GM12878 (cell line): ENCODE results near the gene CEP135. TPM values are rescaled to one million over a fixed set of nuclear protein-coding genes. Genes with fewer than 3 reads are reported as not detected.

Source experiments
- ATAC-seq: fragments of 200-7000 bp; cut with Tn5 transposase; 3 replicates; pipeline ENCODE4 v1.9.1; 2020; ENCODE audit warnings: mild to moderate bottlenecking, moderate library complexity
- BruUV-seq: library from RNA; stranded (reverse); fragments of 400-500 nt; replicated peaks from 2 replicates; lab custom pipeline; 2021; lab: Mats Ljungman, UMichigan
- CTCF ChIA-PET: fragments of 300-600 bp; sonication (Branson Sonifier 250); formaldehyde crosslinking; extraction: SDS; loops from one replicate; lab custom pipeline; 2021; ENCODE audit warnings: inconsistent platforms; lab: Yijun Ruan, JAX
- POLR2A ChIA-PET: fragments of 350-600 bp; formaldehyde crosslinking; extraction: SDS; loops from one replicate; lab custom pipeline; 2021; ENCODE audit warnings: inconsistent platforms; lab: Charles Lee
- RAD21 ChIA-PET: fragments of 300-600 bp; sonication (Branson Sonifier 250); formaldehyde crosslinking; loops from one replicate; lab custom pipeline; 2023; ENCODE audit warnings: antibody characterized with exemption; ENCODE audit not compliant: unreplicated experiment; lab: Charles Lee
- SMC1A ChIA-PET: fragments of 300-600 bp; sonication (Branson Sonifier 250); formaldehyde crosslinking; loops from one replicate; lab custom pipeline; 2023; ENCODE audit not compliant: unreplicated experiment, uncharacterized antibody; lab: Charles Lee
- DNase-seq: peaks from one replicate; pipeline ENCODE4 v3.0.0-alpha.2; 2011; ENCODE audit warnings: low read depth, low spot score
- FAIRE-seq: peaks from 3 replicates; lab custom pipeline; 2011; peaks lifted over from hg19 to GRCh38; lab: Jason Lieb, UNC
- H2AFZ ChIP-seq: 2 replicates; pipeline ENCODE4 v1.6.0; 2011; ENCODE audit warnings: low read depth, low read length, control low read depth; ENCODE audit not compliant: control insufficient read depth
- H3K27ac ChIP-seq: 2 replicates; pipeline ENCODE4 v1.5.1; 2011; ENCODE audit warnings: control low read depth; ENCODE audit not compliant: control insufficient read depth, insufficient read depth
- H3K27me3 ChIP-seq, 2 experiments: replicated peaks in 1 of 2; 2 replicates each; pipeline versions ENCODE4 v1.6.0 to v1.6.1; 2011; ENCODE audit warnings: low read length in 1 of 2; ENCODE audit not compliant: control insufficient read depth in 2 of 2, insufficient read depth in 2 of 2
- H3K36me3 ChIP-seq, 2 experiments: 2 replicates each; pipeline ENCODE4 v1.5.1; 2011; ENCODE audit warnings: low read length in 1 of 2; ENCODE audit not compliant: control insufficient read depth in 2 of 2, insufficient read depth in 2 of 2
- H3K4me1 ChIP-seq: 2 replicates; pipeline ENCODE4 v1.6.1; 2011; ENCODE audit warnings: mild to moderate bottlenecking, low read length, moderate library complexity, mixed read lengths; ENCODE audit not compliant: control insufficient read depth, insufficient read depth
- H3K4me2 ChIP-seq: 2 replicates; pipeline ENCODE4 v1.6.0; 2011; ENCODE audit warnings: control low read depth; ENCODE audit not compliant: control insufficient read depth, insufficient read depth
- H3K4me3 ChIP-seq: fragments of 200-600 bp; sonication (generic); 2 replicates; pipeline ENCODE4 v1.5.1; 2016
- H3K79me2 ChIP-seq: 2 replicates; pipeline ENCODE4 v1.6.0; 2011; ENCODE audit warnings: low read length; ENCODE audit not compliant: control insufficient read depth, insufficient read depth
- H3K9ac ChIP-seq: 2 replicates; pipeline ENCODE4 v1.8.0; 2011; ENCODE audit warnings: low read length, control low read depth, mixed read lengths; ENCODE audit not compliant: control insufficient read depth, insufficient read depth
- H3K9me3 ChIP-seq: replicated peaks from 3 replicates; pipeline ENCODE4 v1.5.1; 2011; ENCODE audit warnings: mild to moderate bottlenecking, low read length; ENCODE audit not compliant: control insufficient read depth, insufficient read depth
- H4K20me1 ChIP-seq: 2 replicates; pipeline ENCODE4 v1.6.0; 2011; ENCODE audit not compliant: control insufficient read depth, insufficient read depth
- CHD4 ChIP-seq: fragments of 200-600 bp; sonication (generic); IDR thresholded peaks from 2 replicates; pipeline ENCODE4 v1.6.1; 2016; ENCODE audit warnings: mild to moderate bottlenecking
- HCFC1 ChIP-seq: fragments of 150-350 bp; IDR thresholded peaks from 2 replicates; pipeline ENCODE4 v1.6.1; 2014; ENCODE audit warnings: low read length
- HDGF ChIP-seq: fragments of 450-650 bp; IDR thresholded peaks from 2 replicates; pipeline ENCODE4 v1.6.1; 2016; ENCODE audit warnings: antibody characterized with exemption
- IKZF2 ChIP-seq, 2 experiments: fragments of 450-650 bp; IDR thresholded peaks; 2 replicates each; pipeline ENCODE4 v1.6.1; 2017; ENCODE audit warnings: mild to moderate bottlenecking in 2 of 2, moderate library complexity in 2 of 2
- NFYB ChIP-seq: IDR thresholded peaks from 2 replicates; pipeline ENCODE4 v1.6.1; 2011; ENCODE audit warnings: low read depth, mild to moderate bottlenecking, low read length, improper control_type of control experiment, moderate library complexity; ENCODE audit not compliant: insufficient read depth
- POLR2A ChIP-seq: IDR thresholded peaks from 2 replicates; pipeline ENCODE4 v1.6.1; 2011; ENCODE audit warnings: low read depth, mild to moderate bottlenecking, low read length
- POLR2AphosphoS5 ChIP-seq: IDR thresholded peaks from 2 replicates; pipeline ENCODE4 v1.6.1; 2011; ENCODE audit warnings: mild to moderate bottlenecking, low read length, inconsistent platforms
- PRDM15 ChIP-seq: fragments of 450-650 bp; formaldehyde crosslinking; IDR thresholded peaks from 2 replicates; pipeline ENCODE4 v1.4.0; 2020; ENCODE audit warnings: mild to moderate bottlenecking, moderate library complexity
- RFX5 ChIP-seq: IDR thresholded peaks from 2 replicates; pipeline ENCODE4 v1.6.1; 2011; ENCODE audit warnings: low read depth, low read length, improper control_type of control experiment
- SMAD5 ChIP-seq: IDR thresholded peaks from 2 replicates; pipeline ENCODE4 v1.6.1; 2016; ENCODE audit warnings: antibody characterized with exemption, low read depth
- SUZ12 ChIP-seq: fragments of 200-600 bp; sonication (generic); IDR thresholded peaks from one replicate; pipeline ENCODE4 v1.6.1; 2018; ENCODE audit warnings: antibody characterized with exemption, mild to moderate bottlenecking; ENCODE audit not compliant: unreplicated experiment
- ZBTB4 ChIP-seq: fragments of 450-650 bp; formaldehyde crosslinking; IDR thresholded peaks from 2 replicates; pipeline ENCODE4 v1.4.0; 2022; ENCODE audit warnings: mild to moderate bottlenecking, moderate library complexity
- WGBS: methylation state at CpG from one replicate; pipeline ENCODE4 v1.1.6; 2016; ENCODE audit warnings: low lambda C conversion rate; ENCODE audit not compliant: insufficient replicate concordance, insufficient coverage; ENCODE audit errors: missing lambda C conversion rate; 5-methylcytosine and 5-hydroxymethylcytosine counted together
- in situ Hi-C: fragments of 300-500 bp; cut with MboI; formaldehyde crosslinking; loops from 9 replicates; pipeline ENCODE4 v1.14.3; 2018; ENCODE audit warnings: mixed read lengths
- intact Hi-C: fragments of 100-400 bp; cut with micrococcal nuclease; formaldehyde crosslinking; loops from one replicate; pipeline ENCODE4 v1.14.2; 2022; ENCODE audit not compliant: unreplicated experiment
- polyA plus RNA-seq, 11 experiments: library from polyadenylated mRNA; depleted of rRNA in 4 of 11; unstranded in 6 of 11; stranded (reverse) in 5 of 11; fragments of >200 nt; fragmentation: Nextera tagmentation in 4 of 11; fragmentation: Illumina TruSeq in 1 of 11; extraction: Ambion mirVana in 4 of 11; extraction: Trizol in 1 of 11; gene quantifications; 1 replicate in 1 of 11; 2 replicates in 10 of 11; pipeline versions ENCODE4 v1.2.1 to v1.2.3, GENCODE V29; 2011 to 2016; ENCODE audit warnings: inconsistent platforms in 2 of 11, missing spikeins in 2 of 11, low read depth in 1 of 11
- total RNA-seq, 4 experiments: library from RNA; depleted of rRNA in 3 of 4; stranded (reverse); fragments of >200 nt in 3 of 4; fragmentation: Illumina TruSeq in 1 of 4; extraction: Trizol in 1 of 4; gene quantifications; 2 replicates each; pipeline versions ENCODE4 v1.2.1 to v1.2.3, GENCODE V29; 2013 to 2021

CEP135 gene
- total and polyA plus RNA-seq, 10 of the 15 experiments (the other 5 are each of a cell fraction or from before 2014, with no cell fraction given) = 2.9 to 13.6 (median 10.1) TPM

GRCh38 chr4:55955710-55956109 lies 7.0 kb downstream of the CEP135 start:
- in situ Hi-C loops (no loop called here), intact Hi-C loops (no loop called here)
- no peak overlapping the region for H2AFZ ChIP-seq
- H3K4me1 ChIP-seq = no peaks in the 10 kb centered on the region
- no peak overlapping the region for H3K4me3 ChIP-seq
- ATAC-seq = no peak
- no peaks in the 10 kb centered on the region for H3K27me3 ChIP-seq
- SMC1A ChIA-PET = interaction anchor here (1.0 to 3.9 kb wide), 3 partner anchors 8 to 39 kb away, joined by 3 to 14 read pairs (median 6); no protein-coding TSS in a partner anchor
- no peaks in the 10 kb centered on the region for H4K20me1 ChIP-seq
- no peaks in the 10 kb centered on the region for H3K9me3 ChIP-seq
- TF ChIP-seq IKZF2 (IDR thresholded peaks at IDR 0.05) (no peak), RFX5 (no peak), CHD4 (no peak), SUZ12 (no peak), HCFC1 (no peak), ZBTB4 (CRISPR knock-in tag) (no peak), SMAD5 (no peak), PRDM15 (CRISPR knock-in tag) (no peak), NFYB (no peak), POLR2AphosphoS5 (no peak), POLR2A (no peak), HDGF (no peak)
- no peak overlapping the region for H3K9ac ChIP-seq
- RAD21 ChIA-PET = no interaction called here
- no peak for DNase-seq
- CTCF ChIA-PET = interaction anchor here (1.9 to 4.7 kb wide), 2 partner anchors 8 to 10 kb away, joined by 14 to 39 read pairs; partner anchors contain the start of gene CEP135
- no peak for FAIRE-seq
- H3K4me2 ChIP-seq = no peak overlapping the region
- no TSS peak for BruUV-seq
- POLR2A ChIA-PET = interaction anchor here (1.0 kb wide), 1 partner anchor 23 kb away, joined by 3 read pairs; no protein-coding TSS in a partner anchor
- H3K79me2 ChIP-seq = peaks cover 18% of the 10 kb centered on the region
- H3K36me3 ChIP-seq = peaks cover 0 to 24% of the 10 kb centered on the region in 2 experiments
- 100% methylated on average over 1 of the region's 1 CpG for WGBS
- H3K27ac ChIP-seq = no peak overlapping the region
